Natural killer cell (primary cell): ENCODE results near the gene FAM43B. TPM values are rescaled to one million over a fixed set of nuclear protein-coding genes. Genes with fewer than 3 reads are reported as not detected.
A peak's percentile ranks its signal among the peaks of the same experiment; 100 is the strongest.

Experiments used
- ATAC-seq, 3 donors: fragments of 150-1000 bp in 2 of 3; fragments of 200-7000 bp in 1 of 3; cut with Tn5 transposase; 1 replicate in 1 of 3; 2 replicates in 2 of 3; pipeline ENCODE4 v1.10.0; 2021; ENCODE audit warnings: mild to moderate bottlenecking in 2 of 3, moderate library complexity in 2 of 3
- DNase-seq, 2 donors: peaks; one replicate each; pipeline versions ENCODE4 v3.0.0 to v3.0.0-alpha.2; 2013 to 2021; ENCODE audit warnings: mixed read lengths in 1 of 2
- H3K27ac ChIP-seq: one replicate; pipeline ENCODE4 v1.5.1; 2013; ENCODE audit warnings: mild to moderate bottlenecking, low read length
- H3K27me3 ChIP-seq: one replicate; pipeline ENCODE4 v1.6.1; 2013; ENCODE audit warnings: low read length; ENCODE audit not compliant: control insufficient read depth, insufficient read depth
- H3K36me3 ChIP-seq: one replicate; pipeline ENCODE4 v1.6.1; 2013; ENCODE audit warnings: low read length; ENCODE audit not compliant: control insufficient read depth, insufficient read depth
- H3K4me1 ChIP-seq: one replicate; pipeline ENCODE4 v1.6.1; 2013; ENCODE audit warnings: low read length; ENCODE audit not compliant: control insufficient read depth, insufficient read depth
- H3K4me3 ChIP-seq: one replicate; pipeline ENCODE4 v1.5.1; 2013; ENCODE audit warnings: low read length
- H3K9me3 ChIP-seq: one replicate; pipeline ENCODE4 v1.6.1; 2013; ENCODE audit warnings: low read length; ENCODE audit not compliant: control insufficient read depth, insufficient read depth
- H3K27ac Mint-ChIP-seq, 2 donors: one replicate each; pipeline ENCODE4 v1.8.0; 2022; ENCODE audit warnings: mild to moderate bottlenecking in 2 of 2, mixed read lengths in 2 of 2, moderate library complexity in 1 of 2
- H3K27me3 Mint-ChIP-seq, 2 donors: one replicate each; pipeline ENCODE4 v1.8.0; 2022; ENCODE audit warnings: low read depth in 2 of 2, mixed read lengths in 2 of 2
- H3K36me3 Mint-ChIP-seq: one replicate; pipeline ENCODE4 v1.8.0; 2022; ENCODE audit warnings: mixed read lengths
- H3K4me1 Mint-ChIP-seq, 2 donors: one replicate each; pipeline ENCODE4 v1.8.0; 2022; ENCODE audit warnings: mixed read lengths in 2 of 2
- H3K4me3 Mint-ChIP-seq: one replicate; pipeline ENCODE4 v1.8.0; 2022; ENCODE audit warnings: mild to moderate bottlenecking, moderate library complexity, mixed read lengths
- H3K9me3 Mint-ChIP-seq, 2 donors: one replicate each; pipeline ENCODE4 v1.8.0; 2022; ENCODE audit warnings: mixed read lengths in 2 of 2
- WGBS: methylation state at CpG from one replicate; pipeline ENCODE4 v1.1.7; 2013; ENCODE audit warnings: missing lambda C conversion rate; ENCODE audit not compliant: insufficient coverage; 5-methylcytosine and 5-hydroxymethylcytosine counted together
- intact Hi-C: fragments of 100-400 bp; cut with micrococcal nuclease; formaldehyde crosslinking; loops from one replicate; pipeline ENCODE4 v1.14.2; 2022
- total RNA-seq, 4 donors: library from RNA; stranded (reverse); fragments of 120-200 nt in 1 of 4; gene quantifications; one replicate each; pipeline versions ENCODE4 v1.2.3 to v1.2.4, GENCODE V29; 2013 to 2022
- TF ChIP-seq, protein P1 (sequence below): fragments of 200-600 bp; IDR thresholded peaks from one replicate; pipeline ENCODE4 v1.8.0; 2022; ENCODE audit warnings: antibody characterized with exemption

Gene FAM43B
- total RNA-seq, 3 donors from 2014 or later (not counting 1 experiment from before 2014, with no cell fraction given), result not detected

DNA sequence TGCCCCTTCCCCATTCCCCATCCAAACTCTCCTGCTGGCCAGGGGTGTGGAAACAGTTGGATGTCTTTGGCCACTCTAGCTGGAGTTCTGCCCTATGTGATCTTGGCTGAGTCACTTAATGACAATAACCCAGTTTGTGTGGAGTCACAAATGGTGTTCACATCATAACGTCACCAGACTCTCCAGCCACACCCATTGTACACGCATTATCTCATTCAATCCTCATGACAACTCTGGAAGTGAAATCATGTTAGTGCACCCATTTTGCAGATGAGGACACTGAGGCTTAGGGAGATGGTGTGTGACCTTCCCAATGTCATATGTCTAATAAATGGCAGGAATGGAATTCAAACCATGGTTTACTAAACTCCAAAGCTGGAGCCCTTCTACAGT lies 35.3 kb downstream of the FAM43B start:
- Histone ChIP-seq H3K4me1 (peaks cover 15% of the 10 kb centered on the region), H3K9me3 (no peaks in the 10 kb centered on the region), H3K27ac (no peak overlapping the region), H3K27me3 (peaks cover 13% of the 10 kb centered on the region), H3K36me3 (no peaks in the 10 kb centered on the region), H3K4me3 (no peak overlapping the region)
- Mint-ChIP-seq H3K27me3 (peaks cover 32 to 50% of the 10 kb centered on the region in 2 donors), H3K36me3 (no peaks in the 10 kb centered on the region), H3K4me1 (peaks cover 12 to 19% of the 10 kb centered on the region in 2 donors), H3K4me3 (no peak overlapping the region), H3K27ac (no peak overlapping the region), H3K9me3 (no peaks in the 10 kb centered on the region)
- ATAC-seq (no peak), DNase-seq (no peak)
- intact Hi-C loops, result no loop called here
- WGBS, result 85% methylated on average over 2 of the region's 2 CpGs
- TF ChIP-seq, protein P1, sequence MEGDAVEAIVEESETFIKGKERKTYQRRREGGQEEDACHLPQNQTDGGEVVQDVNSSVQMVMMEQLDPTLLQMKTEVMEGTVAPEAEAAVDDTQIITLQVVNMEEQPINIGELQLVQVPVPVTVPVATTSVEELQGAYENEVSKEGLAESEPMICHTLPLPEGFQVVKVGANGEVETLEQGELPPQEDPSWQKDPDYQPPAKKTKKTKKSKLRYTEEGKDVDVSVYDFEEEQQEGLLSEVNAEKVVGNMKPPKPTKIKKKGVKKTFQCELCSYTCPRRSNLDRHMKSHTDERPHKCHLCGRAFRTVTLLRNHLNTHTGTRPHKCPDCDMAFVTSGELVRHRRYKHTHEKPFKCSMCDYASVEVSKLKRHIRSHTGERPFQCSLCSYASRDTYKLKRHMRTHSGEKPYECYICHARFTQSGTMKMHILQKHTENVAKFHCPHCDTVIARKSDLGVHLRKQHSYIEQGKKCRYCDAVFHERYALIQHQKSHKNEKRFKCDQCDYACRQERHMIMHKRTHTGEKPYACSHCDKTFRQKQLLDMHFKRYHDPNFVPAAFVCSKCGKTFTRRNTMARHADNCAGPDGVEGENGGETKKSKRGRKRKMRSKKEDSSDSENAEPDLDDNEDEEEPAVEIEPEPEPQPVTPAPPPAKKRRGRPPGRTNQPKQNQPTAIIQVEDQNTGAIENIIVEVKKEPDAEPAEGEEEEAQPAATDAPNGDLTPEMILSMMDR, result no peak

DNA sequence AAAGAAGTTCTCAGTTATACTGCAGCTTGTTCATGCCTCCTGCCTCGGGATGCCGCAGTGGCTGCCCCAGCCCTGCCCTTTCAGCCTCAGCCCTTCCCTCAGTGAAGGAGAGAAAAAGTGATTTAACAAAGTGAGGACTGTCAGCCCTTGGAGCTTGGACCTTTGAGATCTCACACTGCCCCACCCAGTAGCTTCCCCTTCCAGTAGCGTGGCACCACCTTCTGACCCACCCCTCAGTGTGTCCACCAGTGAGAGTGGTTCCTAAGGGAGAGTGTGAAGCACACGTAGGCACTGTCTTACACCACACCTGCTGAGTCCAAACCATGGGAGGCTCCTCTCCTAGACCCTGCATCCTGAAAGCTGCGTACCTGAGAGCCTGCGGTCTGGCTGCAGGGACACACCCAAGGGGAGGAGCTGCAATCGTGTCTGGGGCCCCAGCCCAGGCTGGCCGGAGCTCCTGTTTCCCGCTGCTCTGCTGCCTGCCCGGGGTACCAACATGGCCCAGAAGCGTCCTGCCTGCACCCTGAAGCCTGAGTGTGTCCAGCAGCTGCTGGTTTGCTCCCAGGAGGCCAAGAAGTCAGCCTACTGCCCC lies 36.4 kb downstream of the FAM43B start, which contains the start of gene CDA:
TSS of gene CDA (plus strand) at position 464 of the 592 bp plus-strand sequence. CDS start at position 497, 33 bp downstream.
- TF ChIP-seq, protein P1, result no peak
- intact Hi-C loops, result no loop called here
- peak within 1 kb of the TSS; percentile 19 for H3K27ac ChIP-seq
- peak within 1 kb of the TSS in 1 of 2 donors; percentile 18 for H3K27ac Mint-ChIP-seq
- H3K36me3 ChIP-seq, result no peaks in the 10 kb centered on the region
- peaks cover 32 to 59% of the 10 kb centered on the region in 2 donors for H3K27me3 Mint-ChIP-seq
- no peaks in the 10 kb centered on the region for H3K9me3 Mint-ChIP-seq
- peaks cover 15% of the 10 kb centered on the region for H3K4me1 ChIP-seq
- 29% methylated on average over 10 of the region's 11 CpGs for WGBS
- H3K4me3 Mint-ChIP-seq, result no peak within 1 kb of the TSS
- H3K4me3 ChIP-seq, result no peak within 1 kb of the TSS
- H3K27me3 ChIP-seq, result peaks cover 13% of the 10 kb centered on the region
- ATAC-seq, result peak in 2 of 3 donors; percentile 14 to 24
- H3K9me3 ChIP-seq, result no peaks in the 10 kb centered on the region
- no peaks in the 10 kb centered on the region for H3K36me3 Mint-ChIP-seq
- DNase-seq, result no peak
- H3K4me1 Mint-ChIP-seq, result peaks cover 12 to 19% of the 10 kb centered on the region in 2 donors

DNA sequence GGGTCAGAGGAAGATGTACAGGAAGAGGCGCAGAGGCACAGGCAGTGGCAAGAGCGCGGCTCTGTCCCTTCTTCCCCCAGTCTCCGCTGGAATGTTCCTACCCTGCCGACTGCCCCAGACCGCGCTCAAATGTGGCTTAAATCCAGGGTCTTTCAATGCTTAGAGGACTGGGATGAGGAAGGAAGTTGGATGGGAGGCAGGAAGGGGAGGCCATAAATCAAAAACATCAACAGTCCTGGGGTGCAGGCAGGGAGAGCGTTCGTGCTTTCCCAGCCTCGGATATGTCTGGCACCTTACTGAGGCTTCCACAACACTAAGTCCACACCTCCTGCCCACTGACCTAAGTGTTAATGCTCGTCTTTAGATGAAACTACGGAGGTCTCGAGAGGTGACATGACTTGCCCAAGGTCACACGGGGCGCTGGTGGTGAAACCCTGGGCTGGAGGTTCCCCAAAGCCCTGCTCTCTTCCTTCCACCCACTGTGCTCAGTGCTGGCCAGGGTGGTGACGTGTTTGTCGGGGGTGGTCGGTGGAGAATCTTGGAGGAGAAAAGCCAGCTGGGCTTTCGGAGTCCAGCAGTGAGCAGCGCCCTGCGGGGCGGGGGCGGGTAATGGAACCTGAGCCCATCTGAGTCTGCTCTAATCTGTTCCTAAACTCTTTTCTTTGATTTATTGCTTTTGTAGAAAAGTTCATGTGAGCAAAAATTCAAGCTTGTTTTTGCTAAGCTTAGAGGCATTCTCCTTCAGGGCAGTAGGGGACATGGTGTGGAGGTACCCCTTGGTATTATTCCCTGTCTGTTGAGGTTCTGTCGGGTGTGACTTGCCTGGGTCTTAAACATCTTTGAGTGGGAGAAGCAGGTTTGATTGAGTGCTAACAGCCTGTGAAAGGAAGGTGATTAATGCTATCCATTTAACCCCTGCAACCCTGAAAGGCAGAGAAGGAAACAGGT lies 37.2 kb downstream of the FAM43B start:
- peak overlapping the region in 1 of 2 donors; percentile 18 for H3K27ac Mint-ChIP-seq
- peak; percentile 75 to 89 (median 81) for ATAC-seq
- intact Hi-C loops, result no loop called here
- peaks cover 12 to 19% of the 10 kb centered on the region in 2 donors for H3K4me1 Mint-ChIP-seq
- H3K9me3 Mint-ChIP-seq, result no peaks in the 10 kb centered on the region
- DNase-seq, result no peak
- WGBS, result 10% methylated on average over 24 of the region's 24 CpGs
- Histone ChIP-seq H3K36me3 (no peaks in the 10 kb centered on the region), H3K4me1 (peaks cover 15% of the 10 kb centered on the region), H3K27ac (peak overlapping the region; percentile 19), H3K27me3 (peaks cover 13% of the 10 kb centered on the region), H3K4me3 (no peak overlapping the region), H3K9me3 (no peaks in the 10 kb centered on the region)
- TF ChIP-seq, protein P1, result no peak
- H3K4me3 Mint-ChIP-seq, result no peak overlapping the region
- H3K27me3 Mint-ChIP-seq, result peaks cover 30 to 62% of the 10 kb centered on the region in 2 donors
- no peaks in the 10 kb centered on the region for H3K36me3 Mint-ChIP-seq
